OCI-LY3 (cell line): ENCODE data around the gene SAMSN1.

Experiments
- EZH2phosphoT487 ChIP-seq: fragments of 200-600 bp; shearing (Covaris generic); IDR thresholded peaks from 2 replicates; pipeline ENCODE4 v1.6.1; 2018; ENCODE audit warnings: antibody characterized with exemption, mixed run types, low read depth
- TF ChIP-seq, protein P1 (sequence below): fragments of 200-600, 300-600 bp; sonication (generic); IDR thresholded peaks from 2 replicates; pipeline ENCODE4 v1.5.1; 2014; ENCODE audit warnings: antibody characterized with exemption, low read length, low read depth

GRCh38 chr21:14582934-14583628, 37.0 kb upstream of the SAMSN1 start:
- TF ChIP-seq, protein P1, sequence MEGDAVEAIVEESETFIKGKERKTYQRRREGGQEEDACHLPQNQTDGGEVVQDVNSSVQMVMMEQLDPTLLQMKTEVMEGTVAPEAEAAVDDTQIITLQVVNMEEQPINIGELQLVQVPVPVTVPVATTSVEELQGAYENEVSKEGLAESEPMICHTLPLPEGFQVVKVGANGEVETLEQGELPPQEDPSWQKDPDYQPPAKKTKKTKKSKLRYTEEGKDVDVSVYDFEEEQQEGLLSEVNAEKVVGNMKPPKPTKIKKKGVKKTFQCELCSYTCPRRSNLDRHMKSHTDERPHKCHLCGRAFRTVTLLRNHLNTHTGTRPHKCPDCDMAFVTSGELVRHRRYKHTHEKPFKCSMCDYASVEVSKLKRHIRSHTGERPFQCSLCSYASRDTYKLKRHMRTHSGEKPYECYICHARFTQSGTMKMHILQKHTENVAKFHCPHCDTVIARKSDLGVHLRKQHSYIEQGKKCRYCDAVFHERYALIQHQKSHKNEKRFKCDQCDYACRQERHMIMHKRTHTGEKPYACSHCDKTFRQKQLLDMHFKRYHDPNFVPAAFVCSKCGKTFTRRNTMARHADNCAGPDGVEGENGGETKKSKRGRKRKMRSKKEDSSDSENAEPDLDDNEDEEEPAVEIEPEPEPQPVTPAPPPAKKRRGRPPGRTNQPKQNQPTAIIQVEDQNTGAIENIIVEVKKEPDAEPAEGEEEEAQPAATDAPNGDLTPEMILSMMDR: no peak
- TF ChIP-seq EZH2phosphoT487: no peak
